ENCODE data around the gene PIGU. TPM values are rescaled to one million over a fixed set of nuclear protein-coding genes. Genes with fewer than 3 reads are reported as not detected.
"Not testable (repeated sequence)": the region's sequence is repeated elsewhere in the genome, so short reads cannot be mapped to it uniquely, and the experiment has no call there.

The PIGU gene
- 13.3 and 24.4 TPM in 2 replicates for total RNA-seq (2014; rRNA removed; shearing (Covaris generic))

DNA sequence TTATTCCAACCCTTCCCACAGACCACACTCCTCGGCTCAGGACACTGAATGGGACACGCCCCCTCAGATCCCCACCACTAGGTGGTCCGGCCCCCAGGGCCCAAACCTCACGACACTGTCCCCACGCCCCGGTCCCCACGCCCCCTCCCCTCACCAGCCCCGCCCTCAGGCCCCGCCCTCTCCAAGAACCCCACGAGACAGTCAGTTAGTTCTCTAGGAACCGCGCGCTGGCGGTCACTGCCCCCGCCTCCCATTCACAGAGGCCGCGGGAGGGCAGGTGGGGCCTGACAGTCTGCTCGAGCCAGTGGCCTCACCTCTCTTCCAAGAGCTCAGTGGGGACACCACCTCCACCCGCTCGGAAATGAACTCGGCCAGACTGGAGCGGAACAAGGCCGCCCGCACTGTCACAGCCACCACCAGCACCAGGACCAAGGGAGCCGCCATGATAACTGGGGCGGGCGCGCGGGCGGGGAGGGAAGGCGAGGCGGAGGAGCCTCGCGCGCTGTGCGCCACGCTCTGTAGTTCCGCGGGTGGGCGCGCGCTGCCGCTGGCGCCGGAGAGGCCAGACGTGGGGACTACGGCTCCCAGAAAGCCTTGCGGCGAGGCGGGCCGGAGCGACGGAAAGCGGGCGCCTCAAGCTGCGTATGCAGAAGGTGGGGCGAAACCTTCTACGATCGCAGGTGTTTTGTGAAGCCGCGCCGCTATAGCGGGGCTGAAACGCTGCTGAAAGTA, at the start of gene PIGU:
Gene PIGU, minus strand, starts transcription at position 451 of the 732 bp plus-strand sequence. Its CDS starts 7 bp downstream, at position 444.
- Histone ChIP-seq H3K27me3 (replicated peaks) (no peaks in the 10 kb centered on the region), H3K9me3 (replicated peaks) (no peaks in the 10 kb centered on the region), H3K4me1 (replicated peaks) (peaks cover 3% of the 10 kb centered on the region; the same call in 1 of the 2 replicates), H3K4me3 (peak within 1 kb of the TSS; percentile 66), H3K27ac (no peak within 1 kb of the TSS; the same call in 1 of the 2 replicates), H3K36me3 (no peaks in the 10 kb centered on the region)
- peak; percentile 94 to 95 for DNase-seq (ENCODE audit: low read depth in 1 of 2, low spot score in 2 of 2)

- Histone ChIP-seq H3K36me3 (peaks cover 33% of the 10 kb centered on the region), H3K27me3 (replicated peaks) (no peaks in the 10 kb centered on the region), H3K4me3 (no peak overlapping the region), H3K27ac (no peak overlapping the region), H3K4me1 (replicated peaks) (no peaks in the 10 kb centered on the region), H3K9me3 (replicated peaks) (no peaks in the 10 kb centered on the region)
- no peak for DNase-seq (ENCODE audit: low read depth in 1 of 2, low spot score in 2 of 2)
Measured at GRCh38 chr20:34724172-34724571, 47.3 kb upstream of the PIGU start.

DNA sequence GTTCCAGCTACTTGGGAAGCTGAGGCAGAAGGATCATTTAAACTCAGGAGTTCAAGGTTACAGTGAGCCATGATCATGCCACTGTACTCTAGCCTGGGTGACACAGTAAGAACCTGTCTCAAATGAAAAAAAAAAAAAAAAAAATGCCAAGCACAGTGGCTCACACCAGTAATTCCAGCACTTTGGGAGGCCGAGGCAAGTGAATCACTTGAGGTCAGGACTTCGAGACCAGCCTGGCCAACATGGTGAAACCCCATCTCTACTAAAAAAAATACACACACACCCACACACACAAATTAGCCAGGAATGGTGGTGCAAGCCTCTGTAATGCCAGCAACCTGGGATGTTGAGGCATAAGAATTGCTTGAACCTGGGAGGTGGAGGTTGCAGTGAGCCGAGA, 45.7 kb upstream of the PIGU start:
- DNase-seq (ENCODE audit: low read depth in 1 of 2, low spot score in 2 of 2); H3K27me3 ChIP-seq (replicated peaks); H3K4me3 ChIP-seq; H3K9me3 ChIP-seq (replicated peaks); H3K27ac ChIP-seq; H3K4me1 ChIP-seq (replicated peaks): not testable (repeated sequence)
- peaks cover 43% of the 10 kb centered on the region for H3K36me3 ChIP-seq

DNA sequence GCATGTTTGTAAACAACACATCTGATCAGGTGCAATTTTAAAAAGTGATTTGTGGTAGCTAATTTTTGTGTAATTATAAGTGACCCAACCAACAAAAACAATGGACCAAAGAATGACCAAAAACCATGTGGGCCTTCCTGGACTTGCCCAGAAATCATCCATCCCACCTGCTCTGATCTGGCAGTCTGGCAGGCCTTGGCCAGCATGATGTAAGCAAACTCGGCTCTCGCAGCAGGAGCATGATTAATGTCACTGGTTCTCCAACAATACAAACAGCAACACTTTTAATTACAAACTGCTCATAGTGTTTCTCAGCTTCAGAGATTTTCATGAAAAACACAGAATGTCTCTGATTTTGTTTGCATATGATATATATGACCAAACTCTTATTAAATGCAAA, 43.4 kb upstream of the PIGU start:
- Histone ChIP-seq H3K27me3 (replicated peaks) (no peaks in the 10 kb centered on the region), H3K36me3 (peaks cover 38% of the 10 kb centered on the region), H3K9me3 (replicated peaks) (no peaks in the 10 kb centered on the region), H3K4me3 (no peak overlapping the region), H3K4me1 (replicated peaks) (no peaks in the 10 kb centered on the region), H3K27ac (no peak overlapping the region)
- DNase-seq (ENCODE audit: low read depth in 1 of 2, low spot score in 2 of 2), result no peak

DNA sequence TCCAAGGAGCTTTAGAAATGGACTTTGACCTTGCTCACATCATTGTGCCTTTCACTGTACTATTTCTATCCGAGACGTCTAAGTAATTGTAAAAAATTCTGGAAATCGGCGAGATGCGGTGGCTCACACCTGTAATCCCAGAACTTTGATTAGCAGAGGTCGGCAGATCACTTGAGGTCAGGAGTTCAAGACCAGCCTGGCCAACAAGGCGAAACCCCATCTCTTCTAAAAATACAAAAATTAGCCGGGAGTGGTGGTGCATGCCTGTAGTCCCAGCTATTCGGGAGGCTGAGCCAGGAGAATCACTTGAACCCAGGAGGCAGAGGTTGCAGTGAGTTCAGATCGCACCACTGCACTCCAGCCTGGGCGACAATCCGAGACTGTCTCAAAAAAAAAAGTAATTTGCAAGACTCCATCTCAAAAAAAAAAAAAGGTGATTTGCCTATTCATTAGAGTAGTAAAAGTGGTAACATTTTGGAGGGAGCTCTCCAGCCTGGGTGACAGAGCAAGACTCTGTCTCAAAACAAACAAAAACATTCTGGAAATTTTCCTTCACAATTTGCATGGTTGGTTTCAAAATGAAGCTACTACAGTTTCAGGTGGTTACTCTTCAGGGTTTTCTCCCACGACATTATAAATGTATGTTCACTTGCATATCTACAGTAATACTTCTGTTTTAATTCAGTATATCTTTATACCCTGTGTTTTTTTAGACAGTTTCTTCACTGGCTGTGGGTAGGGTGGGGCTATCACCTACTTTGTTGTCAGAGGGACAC, 42.5 kb upstream of the PIGU start:
- not testable (repeated sequence) for H3K27ac ChIP-seq; H3K4me3 ChIP-seq; H3K27me3 ChIP-seq (replicated peaks); DNase-seq (ENCODE audit: low read depth in 1 of 2, low spot score in 2 of 2); H3K4me1 ChIP-seq (replicated peaks); H3K9me3 ChIP-seq (replicated peaks)
- H3K36me3 ChIP-seq, result peaks cover 38% of the 10 kb centered on the region

GRCh38 chr20:34717230-34718095, 40.6 kb upstream of the PIGU start:
- Histone ChIP-seq H3K27ac (no peak overlapping the region), H3K9me3 (replicated peaks) (no peaks in the 10 kb centered on the region), H3K4me3 (no peak overlapping the region), H3K27me3 (replicated peaks) (no peaks in the 10 kb centered on the region), H3K4me1 (replicated peaks) (peaks cover 16% of the 10 kb centered on the region), H3K36me3 (peaks cover 40% of the 10 kb centered on the region)
- no peak for DNase-seq (ENCODE audit: low read depth in 1 of 2, low spot score in 2 of 2)

DNA sequence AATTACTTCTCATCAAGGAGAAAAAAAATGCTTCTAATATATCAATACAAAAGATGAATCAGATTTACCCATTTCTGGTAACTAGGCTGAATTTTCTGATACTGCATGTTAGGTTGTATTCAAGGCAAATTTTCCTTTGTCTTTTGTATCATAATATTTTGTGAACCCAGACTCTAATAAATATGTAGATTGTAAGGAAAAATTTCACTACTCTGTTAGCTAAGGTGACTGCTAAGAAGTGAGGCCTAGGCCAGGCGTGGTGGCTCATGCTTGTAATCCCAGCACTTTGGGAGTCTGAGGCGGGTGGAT, 40.0 kb upstream of the PIGU start:
- H3K27me3 ChIP-seq (replicated peaks), result no peaks in the 10 kb centered on the region
- H3K27ac ChIP-seq, result no peak overlapping the region
- H3K4me3 ChIP-seq, result no peak overlapping the region
- H3K9me3 ChIP-seq (replicated peaks), result no peaks in the 10 kb centered on the region
- H3K4me1 ChIP-seq (replicated peaks), result peaks cover 16% of the 10 kb centered on the region
- no peak for DNase-seq (ENCODE audit: low read depth in 1 of 2, low spot score in 2 of 2)
- H3K36me3 ChIP-seq, result peaks cover 46% of the 10 kb centered on the region

- Histone ChIP-seq H3K27me3 (replicated peaks) (no peaks in the 10 kb centered on the region), H3K9me3 (replicated peaks) (no peaks in the 10 kb centered on the region), H3K27ac (no peak overlapping the region), H3K4me3 (no peak overlapping the region), H3K36me3 (peaks cover 52% of the 10 kb centered on the region), H3K4me1 (replicated peaks) (peaks cover 16% of the 10 kb centered on the region)
- DNase-seq (ENCODE audit: low read depth in 1 of 2, low spot score in 2 of 2), result no peak
Measured at GRCh38 chr20:34715384-34715783, 38.5 kb upstream of the PIGU start.

DNA sequence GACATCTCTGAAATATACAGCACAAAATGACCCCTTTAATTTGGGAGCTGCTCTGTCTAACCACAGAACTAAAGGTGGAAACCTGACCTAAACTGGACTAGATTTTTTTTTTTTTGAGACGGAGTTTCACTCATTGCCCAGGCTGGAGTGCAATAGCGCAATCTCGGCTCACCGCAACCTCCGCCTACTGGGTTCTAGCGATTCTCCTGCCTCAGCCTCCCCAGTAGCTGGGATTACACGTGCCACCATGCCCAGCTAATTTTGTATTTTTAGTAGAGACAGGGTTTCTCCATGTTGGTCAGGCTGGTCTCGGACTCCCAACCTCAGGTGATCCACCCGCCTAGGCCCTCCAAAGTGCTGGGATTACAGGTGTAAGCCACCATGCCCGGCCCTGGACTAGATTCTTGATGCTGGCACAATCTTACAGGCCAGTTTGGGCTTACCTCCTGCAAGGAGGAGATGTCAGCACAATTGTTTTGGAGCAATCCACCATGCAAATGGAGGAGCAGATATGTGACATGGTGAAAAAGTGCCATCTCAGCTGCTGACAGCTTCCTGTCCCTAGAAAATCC, 37.1 kb upstream of the PIGU start:
- H3K4me1 ChIP-seq (replicated peaks), result peaks cover 16% of the 10 kb centered on the region
- not testable (repeated sequence) for H3K9me3 ChIP-seq (replicated peaks); H3K27me3 ChIP-seq (replicated peaks); H3K4me3 ChIP-seq; H3K27ac ChIP-seq; DNase-seq (ENCODE audit: low read depth in 1 of 2, low spot score in 2 of 2)
- peaks cover 52% of the 10 kb centered on the region for H3K36me3 ChIP-seq

GRCh38 chr20:34713194-34713943, 36.5 kb upstream of the PIGU start:
- H3K4me1 ChIP-seq (replicated peaks), result peaks cover 16% of the 10 kb centered on the region
- no peak overlapping the region for H3K27ac ChIP-seq
- no peaks in the 10 kb centered on the region for H3K27me3 ChIP-seq (replicated peaks)
- peaks cover 47% of the 10 kb centered on the region for H3K36me3 ChIP-seq
- DNase-seq (ENCODE audit: low read depth in 1 of 2, low spot score in 2 of 2), result peak; percentile 88 to 93
- no peak overlapping the region for H3K4me3 ChIP-seq
- no peaks in the 10 kb centered on the region for H3K9me3 ChIP-seq (replicated peaks)

DNA sequence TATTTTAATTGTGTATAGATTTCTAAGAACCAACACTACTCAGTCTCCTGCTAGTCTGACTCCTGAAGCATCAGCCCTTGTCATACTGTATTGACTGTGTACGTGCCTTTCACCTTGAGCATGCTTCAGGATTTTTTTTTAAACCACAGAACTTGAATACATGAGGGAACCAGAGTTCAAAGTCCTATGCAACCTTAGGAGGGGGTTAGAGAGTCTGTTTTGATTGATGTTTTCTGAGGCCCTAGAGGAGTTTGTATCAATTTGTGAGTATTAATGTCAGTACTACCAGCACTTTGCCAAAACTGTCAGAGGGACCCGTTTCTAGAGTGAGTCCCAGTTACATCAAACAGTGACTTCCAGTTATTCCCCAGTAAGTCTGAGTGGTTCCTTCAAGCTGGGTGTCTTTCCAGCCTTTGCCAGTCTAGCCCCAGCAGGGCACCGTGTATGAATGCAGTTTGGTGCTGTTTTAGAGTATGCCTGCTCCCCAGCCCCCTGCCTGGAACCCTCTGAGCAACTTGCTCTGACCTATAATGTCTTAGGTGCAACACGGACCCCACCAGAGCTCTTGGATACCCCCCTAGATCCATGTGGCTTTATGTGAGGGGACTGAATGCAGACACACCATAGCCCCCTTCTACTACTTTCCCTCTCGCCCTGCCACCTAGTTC, 35.8 kb upstream of the PIGU start:
- peaks cover 16% of the 10 kb centered on the region for H3K4me1 ChIP-seq (replicated peaks)
- no peaks in the 10 kb centered on the region for H3K27me3 ChIP-seq (replicated peaks)
- no peaks in the 10 kb centered on the region for H3K9me3 ChIP-seq (replicated peaks)
- DNase-seq (ENCODE audit: low read depth in 1 of 2, low spot score in 2 of 2), result no peak
- H3K36me3 ChIP-seq, result peaks cover 42% of the 10 kb centered on the region
- no peak overlapping the region for H3K27ac ChIP-seq
- H3K4me3 ChIP-seq, result no peak overlapping the region

GRCh38 chr20:34711813-34712430, 35.0 kb upstream of the PIGU start:
- no peak overlapping the region for H3K4me3 ChIP-seq
- no peak overlapping the region for H3K27ac ChIP-seq
- peaks cover 35% of the 10 kb centered on the region for H3K36me3 ChIP-seq
- DNase-seq (ENCODE audit: low read depth in 1 of 2, low spot score in 2 of 2), result no peak
- H3K27me3 ChIP-seq (replicated peaks), result no peaks in the 10 kb centered on the region
- H3K9me3 ChIP-seq (replicated peaks), result no peaks in the 10 kb centered on the region
- peaks cover 16% of the 10 kb centered on the region for H3K4me1 ChIP-seq (replicated peaks)

All from SJSA1 (cell line).